Large intestine (tissue), 3 donors: ENCODE measurements around the gene LEFTY1. TPM values are rescaled to one million over a fixed set of nuclear protein-coding genes. Genes with fewer than 3 reads are reported as not detected.

Experiments
- DNase-seq, 2 donors: peaks; one replicate each; pipeline versions ENCODE4 v3.0.0 to v3.0.0-alpha.2; 2013
- H3K27ac ChIP-seq: one replicate; pipeline ENCODE4 v1.5.1; 2013; ENCODE audit warnings: low read length
- H3K27me3 ChIP-seq: 2 replicates; pipeline ENCODE4 v1.6.1; 2013; ENCODE audit warnings: low read length; ENCODE audit not compliant: control insufficient read depth, insufficient read depth
- H3K36me3 ChIP-seq: 2 replicates; pipeline ENCODE4 v1.6.1; 2013; ENCODE audit warnings: low read length; ENCODE audit not compliant: control insufficient read depth, insufficient read depth
- H3K4me1 ChIP-seq: one replicate; pipeline ENCODE4 v1.6.1; 2013; ENCODE audit warnings: low read length; ENCODE audit not compliant: control insufficient read depth, insufficient read depth
- H3K4me3 ChIP-seq: one replicate; pipeline ENCODE4 v1.5.1; 2013; ENCODE audit warnings: low read length
- H3K9me3 ChIP-seq: one replicate; pipeline ENCODE4 v1.6.1; 2013; ENCODE audit warnings: mild to moderate bottlenecking, low read depth, low read length, moderate library complexity; ENCODE audit not compliant: control insufficient read depth
- WGBS: methylation state at CpG from one replicate; pipeline ENCODE4 v1.1.5; 2013; ENCODE audit warnings: low lambda C conversion rate; ENCODE audit not compliant: insufficient coverage; 5-methylcytosine and 5-hydroxymethylcytosine counted together
- polyA plus RNA-seq: library from polyadenylated mRNA; unstranded; fragments of 120-200 nt; gene quantifications from one replicate; pipeline ENCODE4 v1.2.1, GENCODE V29; 2013

The LEFTY1 gene
- polyA plus RNA-seq, 1 donor, result 0.58 TPM

- no peaks in the 10 kb centered on the region for H3K9me3 ChIP-seq
- H3K4me1 ChIP-seq, result peaks cover 15% of the 10 kb centered on the region
- H3K27ac ChIP-seq, result no peak overlapping the region
- WGBS, result 100% methylated on average over 1 of the region's 7 CpGs
- H3K4me3 ChIP-seq, result no peak overlapping the region
- H3K27me3 ChIP-seq, result no peaks in the 10 kb centered on the region
- H3K36me3 ChIP-seq, result peaks cover 79% of the 10 kb centered on the region
- no peak for DNase-seq
These were observed 28.0 kb downstream of the LEFTY1 start for GRCh38 chr1:225860876-225861441.

DNA sequence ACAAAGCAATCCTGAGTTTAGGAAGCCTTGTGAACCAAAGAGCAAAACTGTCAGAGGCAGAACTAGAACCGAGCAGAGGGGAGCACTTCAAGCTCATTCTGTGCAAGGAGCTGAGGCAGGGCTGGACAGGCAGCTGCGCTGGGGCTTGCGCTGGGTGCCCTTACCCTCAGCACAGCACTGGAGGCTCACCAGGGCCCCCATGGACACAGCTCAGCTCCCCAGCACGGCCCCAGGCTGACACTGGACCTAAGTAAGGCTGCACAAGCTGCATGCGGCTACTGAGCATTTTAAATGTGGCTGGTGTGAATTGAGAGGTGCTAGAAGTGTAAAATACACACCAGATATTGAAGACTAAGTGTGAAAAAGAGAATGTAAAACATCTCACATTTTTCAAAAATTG lies 28.8 kb downstream of the LEFTY1 start:
- Histone ChIP-seq H3K4me1 (peaks cover 10% of the 10 kb centered on the region), H3K36me3 (peaks cover 76% of the 10 kb centered on the region), H3K27ac (no peak overlapping the region), H3K9me3 (no peaks in the 10 kb centered on the region), H3K27me3 (no peaks in the 10 kb centered on the region), H3K4me3 (no peak overlapping the region)
- WGBS, result no CpG with 5 or more reads among the region's 5 CpGs
- no peak for DNase-seq

- Histone ChIP-seq H3K9me3 (no peaks in the 10 kb centered on the region), H3K4me1 (peaks cover 4% of the 10 kb centered on the region), H3K27ac (no peak overlapping the region), H3K4me3 (no peak overlapping the region), H3K27me3 (no peaks in the 10 kb centered on the region), H3K36me3 (peaks cover 80% of the 10 kb centered on the region)
- DNase-seq, result no peak
- WGBS, result no CpG with 5 or more reads among the region's 5 CpGs
These were observed 29.8 kb downstream of the LEFTY1 start for GRCh38 chr1:225859151-225859550.

- H3K27ac ChIP-seq, result no peak overlapping the region
- no peak for DNase-seq
- H3K4me3 ChIP-seq, result no peak overlapping the region
- no peaks in the 10 kb centered on the region for H3K27me3 ChIP-seq
- WGBS, result no CpG with 5 or more reads among the region's 7 CpGs
- H3K4me1 ChIP-seq, result peaks cover 4% of the 10 kb centered on the region
- H3K9me3 ChIP-seq, result no peaks in the 10 kb centered on the region
- peaks cover 85% of the 10 kb centered on the region for H3K36me3 ChIP-seq
These were observed 31.7 kb downstream of the LEFTY1 start for GRCh38 chr1:225857256-225857655.

GRCh38 chr1:225855503-225856300 lies 33.2 kb downstream of the LEFTY1 start:
- peaks cover 4% of the 10 kb centered on the region for H3K4me1 ChIP-seq
- 50% methylated on average over 1 of the region's 10 CpGs for WGBS
- H3K36me3 ChIP-seq, result peaks cover 81% of the 10 kb centered on the region
- DNase-seq, result peak in 1 of 2 donors; percentile 66
- no peaks in the 10 kb centered on the region for H3K9me3 ChIP-seq
- no peak overlapping the region for H3K4me3 ChIP-seq
- no peaks in the 10 kb centered on the region for H3K27me3 ChIP-seq
- H3K27ac ChIP-seq, result no peak overlapping the region

GRCh38 chr1:225853441-225853840 lies 35.5 kb downstream of the LEFTY1 start:
- no CpG with 5 or more reads among the region's 12 CpGs for WGBS
- no peak overlapping the region for H3K4me3 ChIP-seq
- H3K27me3 ChIP-seq, result no peaks in the 10 kb centered on the region
- H3K9me3 ChIP-seq, result no peaks in the 10 kb centered on the region
- peaks cover 6% of the 10 kb centered on the region for H3K4me1 ChIP-seq
- DNase-seq, result no peak
- no peak overlapping the region for H3K27ac ChIP-seq
- peaks cover 83% of the 10 kb centered on the region for H3K36me3 ChIP-seq

DNA sequence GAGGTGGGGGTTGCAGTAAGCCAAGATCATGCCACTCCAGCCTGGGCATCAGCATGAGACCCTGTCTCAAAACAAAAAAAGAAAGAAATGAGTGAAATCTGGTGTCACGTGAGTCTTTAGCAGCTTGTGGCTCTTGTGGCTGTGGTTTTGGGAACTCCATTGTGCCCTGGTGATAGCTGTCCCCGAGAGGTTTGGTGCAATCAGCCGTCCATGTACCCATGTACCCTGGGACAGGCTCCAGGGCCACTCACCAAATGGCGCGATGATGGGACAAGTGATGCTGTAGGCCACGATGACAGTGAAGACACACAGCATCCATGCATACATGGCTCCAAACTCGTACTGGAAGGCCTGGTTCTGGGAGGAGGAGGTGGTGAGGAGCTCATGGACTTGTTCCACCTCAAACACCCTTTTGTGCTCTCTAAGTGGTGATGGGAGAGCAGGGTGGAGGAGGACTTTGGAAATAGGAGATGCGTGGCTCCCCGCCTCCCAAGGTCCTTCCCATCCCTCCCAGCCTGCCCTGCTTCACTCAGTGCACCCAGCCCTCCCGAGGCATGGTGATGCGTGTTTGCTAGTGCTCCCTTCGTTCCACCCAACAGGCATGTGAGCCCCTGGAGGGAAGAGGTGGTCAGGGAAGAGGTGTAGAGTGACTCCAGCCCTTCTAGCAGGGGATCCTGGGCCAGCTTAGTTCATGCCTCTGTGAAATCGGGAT lies 36.4 kb downstream of the LEFTY1 start:
- no peaks in the 10 kb centered on the region for H3K9me3 ChIP-seq
- peaks cover 88% of the 10 kb centered on the region for H3K36me3 ChIP-seq
- H3K4me3 ChIP-seq, result no peak overlapping the region
- no peaks in the 10 kb centered on the region for H3K27me3 ChIP-seq
- no peak overlapping the region for H3K27ac ChIP-seq
- H3K4me1 ChIP-seq, result peaks cover 12% of the 10 kb centered on the region
- no peak for DNase-seq
- WGBS, result no CpG with 5 or more reads among the region's 13 CpGs

DNA sequence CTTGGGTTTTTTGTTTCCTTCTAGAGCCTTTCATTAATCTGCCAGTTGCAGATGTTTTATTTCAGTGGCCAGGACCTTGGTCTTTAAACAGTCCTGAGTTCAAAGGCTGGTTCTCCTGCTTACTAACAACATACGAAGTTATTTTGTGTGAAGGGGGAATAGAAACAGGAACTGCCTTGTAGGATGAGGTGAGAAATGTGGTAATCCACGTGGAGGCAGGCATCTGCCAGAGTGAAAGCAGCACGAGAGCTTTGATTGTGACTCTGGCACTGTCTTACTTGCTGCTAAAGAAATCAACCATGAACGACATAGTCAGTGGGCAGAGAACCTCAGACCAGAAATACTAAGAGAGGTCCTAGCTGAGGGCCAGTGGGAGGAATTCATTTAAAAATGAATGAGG lies 37.1 kb downstream of the LEFTY1 start:
- Histone ChIP-seq H3K4me1 (peaks cover 14% of the 10 kb centered on the region), H3K27ac (no peak overlapping the region), H3K36me3 (peaks cover 88% of the 10 kb centered on the region), H3K9me3 (no peaks in the 10 kb centered on the region), H3K4me3 (no peak overlapping the region), H3K27me3 (no peaks in the 10 kb centered on the region)
- WGBS, result 93% methylated on average over 2 of the region's 4 CpGs
- DNase-seq, result no peak

- no peak overlapping the region for H3K27ac ChIP-seq
- H3K4me3 ChIP-seq, result no peak overlapping the region
- DNase-seq, result no peak
- 100% methylated on average over 1 of the region's 7 CpGs for WGBS
- peaks cover 88% of the 10 kb centered on the region for H3K36me3 ChIP-seq
- H3K9me3 ChIP-seq, result no peaks in the 10 kb centered on the region
- peaks cover 14% of the 10 kb centered on the region for H3K4me1 ChIP-seq
- H3K27me3 ChIP-seq, result no peaks in the 10 kb centered on the region
These were observed 38.6 kb downstream of the LEFTY1 start for GRCh38 chr1:225850370-225850769.

DNA sequence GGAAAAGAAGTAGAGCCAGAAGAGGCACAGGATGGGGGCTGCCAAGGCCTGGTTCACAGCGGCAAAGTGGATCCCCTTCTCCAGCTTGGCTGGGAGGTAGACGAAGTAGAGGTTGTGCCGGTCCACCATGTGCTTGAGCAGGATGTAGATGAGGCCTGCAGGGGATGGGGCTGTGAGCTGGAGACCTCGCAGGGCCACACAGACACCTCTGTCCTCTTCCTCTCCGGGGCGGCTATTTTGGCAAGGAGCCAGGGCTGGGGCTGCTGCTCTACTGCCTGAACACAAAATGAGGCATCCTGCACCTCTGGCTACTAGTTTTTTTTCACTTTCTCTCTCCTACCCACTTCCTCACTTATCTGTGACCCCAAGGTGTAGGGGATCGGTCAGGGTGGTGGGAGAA lies 39.0 kb downstream of the LEFTY1 start:
- Histone ChIP-seq H3K36me3 (peaks cover 87% of the 10 kb centered on the region), H3K27ac (no peak overlapping the region), H3K9me3 (no peaks in the 10 kb centered on the region), H3K4me3 (no peak overlapping the region), H3K4me1 (peaks cover 14% of the 10 kb centered on the region), H3K27me3 (no peaks in the 10 kb centered on the region)
- no CpG with 5 or more reads among the region's 7 CpGs for WGBS
- no peak for DNase-seq
